Measurements from ENCODE around the gene CXXC1.

The CXXC1 gene

DNA sequence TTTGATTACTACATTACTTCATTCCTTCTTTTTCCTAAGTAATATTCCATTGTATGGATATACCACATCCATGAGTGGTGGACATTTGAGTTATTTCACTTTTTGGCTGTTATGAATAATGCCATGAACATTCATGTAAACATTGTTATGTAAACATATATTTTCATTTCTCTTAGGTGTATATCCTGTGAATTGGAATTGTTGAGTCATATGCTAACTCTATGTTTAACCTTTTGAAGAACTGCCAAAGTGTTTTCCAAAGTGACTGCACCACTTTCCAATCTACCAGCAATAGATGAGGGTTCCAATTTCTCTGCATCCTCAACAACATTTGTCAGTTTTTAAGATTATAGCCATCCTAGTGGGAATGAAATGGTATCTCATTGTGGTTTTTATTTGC, 42.7 kb upstream of the CXXC1 start:
- peaks cover 36% of the 10 kb centered on the region for H3K4me1 ChIP-seq (ENCODE audit: low read length)
- no peaks in the 10 kb centered on the region for H3K27me3 ChIP-seq (replicated peaks; ENCODE audit: insufficient read depth, low read length)
- no peaks in the 10 kb centered on the region for H3F3A ChIP-seq (ENCODE audit: insufficient read depth, low read length)
- DNase-seq = no peak
- H3K4me2 ChIP-seq (ENCODE audit: low read depth, low read length) = no peak overlapping the region
- H4K20me1 ChIP-seq (ENCODE audit: insufficient read depth, low read length) = no peaks in the 10 kb centered on the region
- no peak overlapping the region for H3K9ac ChIP-seq (ENCODE audit: low read length)
- no peaks in the 10 kb centered on the region for H3K9me2 ChIP-seq (replicated peaks; ENCODE audit: insufficient read depth, low read length)
- TF ChIP-seq EZH2 (optimal IDR thresholded peaks at IDR 0.05; ENCODE audit: low read depth, low read length) (no peak), EZH2phosphoT487 (IDR thresholded peaks at IDR 0.05; ENCODE audit: low read length) (no peak)
- TF ChIP-seq, protein P1, sequence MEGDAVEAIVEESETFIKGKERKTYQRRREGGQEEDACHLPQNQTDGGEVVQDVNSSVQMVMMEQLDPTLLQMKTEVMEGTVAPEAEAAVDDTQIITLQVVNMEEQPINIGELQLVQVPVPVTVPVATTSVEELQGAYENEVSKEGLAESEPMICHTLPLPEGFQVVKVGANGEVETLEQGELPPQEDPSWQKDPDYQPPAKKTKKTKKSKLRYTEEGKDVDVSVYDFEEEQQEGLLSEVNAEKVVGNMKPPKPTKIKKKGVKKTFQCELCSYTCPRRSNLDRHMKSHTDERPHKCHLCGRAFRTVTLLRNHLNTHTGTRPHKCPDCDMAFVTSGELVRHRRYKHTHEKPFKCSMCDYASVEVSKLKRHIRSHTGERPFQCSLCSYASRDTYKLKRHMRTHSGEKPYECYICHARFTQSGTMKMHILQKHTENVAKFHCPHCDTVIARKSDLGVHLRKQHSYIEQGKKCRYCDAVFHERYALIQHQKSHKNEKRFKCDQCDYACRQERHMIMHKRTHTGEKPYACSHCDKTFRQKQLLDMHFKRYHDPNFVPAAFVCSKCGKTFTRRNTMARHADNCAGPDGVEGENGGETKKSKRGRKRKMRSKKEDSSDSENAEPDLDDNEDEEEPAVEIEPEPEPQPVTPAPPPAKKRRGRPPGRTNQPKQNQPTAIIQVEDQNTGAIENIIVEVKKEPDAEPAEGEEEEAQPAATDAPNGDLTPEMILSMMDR (IDR thresholded peaks at IDR 0.05; ENCODE audit: low read length) = no peak
- H3K4me3 ChIP-seq (ENCODE audit: low read length) = no peak overlapping the region
- no peaks in the 10 kb centered on the region for H3K9me3 ChIP-seq (replicated peaks; ENCODE audit: insufficient read depth, low read length)
- H3K27ac ChIP-seq (ENCODE audit: low read length) = no peak overlapping the region
- no peaks in the 10 kb centered on the region for H3K36me3 ChIP-seq (replicated peaks; ENCODE audit: insufficient read depth, low read length)
- H3K79me2 ChIP-seq (ENCODE audit: low read length) = no peaks in the 10 kb centered on the region
- H2AFZ ChIP-seq (ENCODE audit: low read length) = no peak overlapping the region

DNA sequence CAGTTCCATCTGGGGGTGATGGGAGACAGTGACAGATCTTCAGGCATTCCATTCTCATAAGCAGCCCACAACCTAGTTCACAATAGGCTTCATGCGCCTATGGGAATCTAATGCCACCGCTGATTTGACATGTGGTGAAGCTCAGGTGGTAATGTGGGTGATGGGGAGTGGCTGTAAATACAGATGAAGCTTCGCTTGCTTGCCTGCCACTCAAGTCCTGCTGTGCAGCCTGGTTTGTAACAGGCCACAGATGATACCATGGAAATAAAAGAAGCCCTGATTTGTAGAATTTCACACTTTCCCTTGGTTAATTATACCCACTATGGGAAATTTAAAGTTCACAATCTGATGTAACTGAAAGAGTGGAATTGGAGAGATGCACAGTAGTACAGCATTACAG, 40.5 kb upstream of the CXXC1 start:
- Histone ChIP-seq H2AFZ (ENCODE audit: low read length) (no peak overlapping the region), H3F3A (ENCODE audit: insufficient read depth, low read length) (no peaks in the 10 kb centered on the region), H4K20me1 (ENCODE audit: insufficient read depth, low read length) (no peaks in the 10 kb centered on the region), H3K4me3 (ENCODE audit: low read length) (no peak overlapping the region), H3K9me2 (replicated peaks; ENCODE audit: insufficient read depth, low read length) (no peaks in the 10 kb centered on the region), H3K4me2 (ENCODE audit: low read depth, low read length) (no peak overlapping the region), H3K27ac (ENCODE audit: low read length) (no peak overlapping the region), H3K9me3 (replicated peaks; ENCODE audit: insufficient read depth, low read length) (no peaks in the 10 kb centered on the region), H3K79me2 (ENCODE audit: low read length) (no peaks in the 10 kb centered on the region), H3K27me3 (replicated peaks; ENCODE audit: insufficient read depth, low read length) (no peaks in the 10 kb centered on the region), H3K9ac (ENCODE audit: low read length) (no peak overlapping the region), H3K4me1 (ENCODE audit: low read length) (peaks cover 14% of the 10 kb centered on the region), H3K36me3 (replicated peaks; ENCODE audit: insufficient read depth, low read length) (no peaks in the 10 kb centered on the region)
- TF ChIP-seq, protein P1 (IDR thresholded peaks at IDR 0.05; ENCODE audit: low read length) = no peak
- TF ChIP-seq EZH2phosphoT487 (IDR thresholded peaks at IDR 0.05; ENCODE audit: low read length) (no peak), EZH2 (optimal IDR thresholded peaks at IDR 0.05; ENCODE audit: low read depth, low read length) (no peak)
- no peak for DNase-seq

DNA sequence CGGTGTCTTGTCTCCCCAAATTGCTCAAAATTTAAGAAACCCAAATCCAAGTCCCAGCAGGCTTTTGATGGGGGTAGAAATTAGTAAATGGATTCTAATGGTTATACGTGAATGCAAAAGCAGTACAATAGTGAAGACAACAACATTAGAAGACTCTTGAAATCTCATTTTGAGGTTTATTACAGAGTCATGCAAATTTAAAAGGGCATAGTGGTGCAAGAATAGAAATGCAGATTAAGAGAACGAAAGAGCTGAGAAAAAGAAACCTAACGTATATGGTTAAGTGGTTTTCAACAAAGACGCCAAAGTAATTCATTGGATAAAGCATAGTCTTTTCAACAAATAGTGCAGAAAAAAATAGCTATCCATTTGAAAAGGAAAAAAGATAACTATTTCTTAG, 33.2 kb upstream of the CXXC1 start:
- Histone ChIP-seq H3K4me1 (ENCODE audit: low read length) (peaks cover 23% of the 10 kb centered on the region), H3K9me2 (replicated peaks; ENCODE audit: insufficient read depth, low read length) (no peaks in the 10 kb centered on the region), H3K4me2 (ENCODE audit: low read depth, low read length) (peak overlapping the region; percentile 49), H2AFZ (ENCODE audit: low read length) (peak overlapping the region; percentile 45; the same call in 1 of the 2 replicates), H3F3A (ENCODE audit: insufficient read depth, low read length) (peaks cover 7% of the 10 kb centered on the region), H3K27me3 (replicated peaks; ENCODE audit: insufficient read depth, low read length) (no peaks in the 10 kb centered on the region), H3K4me3 (ENCODE audit: low read length) (peak overlapping the region; percentile 43), H3K36me3 (replicated peaks; ENCODE audit: insufficient read depth, low read length) (no peaks in the 10 kb centered on the region), H3K9ac (ENCODE audit: low read length) (no peak overlapping the region; the same call in 1 of the 2 replicates), H3K9me3 (replicated peaks; ENCODE audit: insufficient read depth, low read length) (no peaks in the 10 kb centered on the region), H4K20me1 (ENCODE audit: insufficient read depth, low read length) (no peaks in the 10 kb centered on the region), H3K79me2 (ENCODE audit: low read length) (no peaks in the 10 kb centered on the region), H3K27ac (ENCODE audit: low read length) (peak overlapping the region; percentile 37; the same call in 1 of the 2 replicates)
- DNase-seq = peak; percentile 42
- TF ChIP-seq EZH2phosphoT487 (IDR thresholded peaks at IDR 0.05; ENCODE audit: low read length) = no peak
- TF ChIP-seq EZH2 (optimal IDR thresholded peaks at IDR 0.05; ENCODE audit: low read depth, low read length) = no peak
- TF ChIP-seq, protein P1 (IDR thresholded peaks at IDR 0.05; ENCODE audit: low read length) = no peak
